SK-N-SH (cell line): ENCODE data around the gene CELF4. TPM values are rescaled to one million over a fixed set of nuclear protein-coding genes. Genes with fewer than 3 reads are reported as not detected.

Experiments
- CTCF ChIA-PET: fragments of 300-600, 350-600 bp; formaldehyde crosslinking; extraction: SDS; loops from one replicate; lab custom pipeline; 2021; lab: Yijun Ruan, JAX
- POLR2A ChIA-PET: fragments of 350-600 bp; sonication (Branson Sonifier 250); formaldehyde crosslinking; extraction: SDS; loops from one replicate; lab custom pipeline; 2020; ENCODE audit warnings: antibody characterized with exemption, inconsistent platforms; lab: Yijun Ruan, JAX
- DNase-seq: peaks from one replicate; pipeline ENCODE4 v3.0.0; 2012
- H2AFZ ChIP-seq: fragments of 200-600 bp; sonication (generic); 2 replicates; pipeline ENCODE4 v1.8.1; 2016; ENCODE audit warnings: antibody characterized with exemption, mild to moderate bottlenecking, low read depth
- H3F3A ChIP-seq: fragments of 200-600 bp; sonication (generic); replicated peaks from 2 replicates; pipeline ENCODE3; 2016; ENCODE audit warnings: antibody characterized with exemption, mild to moderate bottlenecking; ENCODE audit not compliant: insufficient read depth
- H3K27ac ChIP-seq, 2 experiments: fragments of 200-500 bp in 1 of 2; fragments of 200-600 bp in 1 of 2; sonication (Bioruptor generic) in 1 of 2; sonication (generic), shearing (Covaris generic) in 1 of 2; 2 replicates each; pipeline versions ENCODE4 v1.5.1 to v1.6.1; 2014 to 2016; ENCODE audit warnings: low read depth in 2 of 2, inconsistent platforms in 1 of 2, low read length in 1 of 2, mild to moderate bottlenecking in 1 of 2, mixed read lengths in 1 of 2
- H3K27me3 ChIP-seq: fragments of 200-600 bp; sonication (generic), shearing (Covaris generic); 2 replicates; pipeline ENCODE4 v1.6.1; 2016; ENCODE audit warnings: mixed run types; ENCODE audit not compliant: insufficient read depth
- H3K36me3 ChIP-seq, 2 experiments: fragments of 200-500 bp in 1 of 2; fragments of 200-600 bp in 1 of 2; sonication (Bioruptor generic) in 1 of 2; sonication (generic) in 1 of 2; replicated peaks in 1 of 2; 2 replicates each; pipeline versions ENCODE3 to v1.5.1; 2014 to 2016; ENCODE audit warnings: low read length in 1 of 2, mild to moderate bottlenecking in 1 of 2; ENCODE audit not compliant: insufficient read depth in 2 of 2, control insufficient read depth in 1 of 2
- H3K4me1 ChIP-seq, 2 experiments: fragments of 200-500 bp in 1 of 2; fragments of 200-600 bp in 1 of 2; sonication (Bioruptor generic) in 1 of 2; sonication (generic), shearing (Covaris generic) in 1 of 2; 2 replicates each; pipeline versions ENCODE4 v1.5.1 to v1.6.1; 2014 to 2016; ENCODE audit warnings: low read depth in 1 of 2, low read length in 1 of 2, mixed run types in 1 of 2; ENCODE audit not compliant: insufficient read depth in 2 of 2, control insufficient read depth in 1 of 2
- H3K4me2 ChIP-seq: fragments of 200-600 bp; sonication (generic), shearing (Covaris generic); 2 replicates; pipeline ENCODE4 v1.6.1; 2017; ENCODE audit warnings: mixed run types
- H3K4me3 ChIP-seq, 2 experiments: fragments of 200-500 bp in 1 of 2; fragments of 200-600 bp in 1 of 2; sonication (Bioruptor generic) in 1 of 2; sonication (generic), shearing (Covaris generic) in 1 of 2; 2 replicates each; pipeline versions ENCODE4 v1.5.1 to v1.8.1; 2014 to 2016; ENCODE audit warnings: low read depth in 2 of 2, inconsistent platforms in 1 of 2, low read length in 1 of 2, mild to moderate bottlenecking in 1 of 2, mixed read lengths in 1 of 2, moderate library complexity in 1 of 2
- H3K79me2 ChIP-seq: fragments of 200-600 bp; sonication (generic); 2 replicates; pipeline ENCODE4 v1.8.1; 2017; ENCODE audit warnings: mild to moderate bottlenecking; ENCODE audit not compliant: insufficient read depth
- H3K9ac ChIP-seq: fragments of 200-600 bp; sonication (generic); 2 replicates; pipeline ENCODE4 v1.6.1; 2017; ENCODE audit warnings: mixed run types
- H3K9me2 ChIP-seq: fragments of 200-600 bp; sonication (generic); 2 replicates; pipeline ENCODE4 v1.6.1; 2017; ENCODE audit warnings: mixed run types
- H3K9me3 ChIP-seq: fragments of 200-600 bp; sonication (generic); 2 replicates; pipeline ENCODE4 v1.6.1; 2017; ENCODE audit warnings: mixed run types, mild to moderate bottlenecking, moderate library complexity
- H4K20me1 ChIP-seq: fragments of 200-600 bp; sonication (generic); 2 replicates; pipeline ENCODE4 v1.6.1; 2017; ENCODE audit warnings: mild to moderate bottlenecking, mixed run types; ENCODE audit not compliant: insufficient read depth
- CHD2 ChIP-seq: fragments of 150-350 bp; IDR thresholded peaks from 2 replicates; pipeline ENCODE4 v1.6.1; 2018; ENCODE audit warnings: low read length; ENCODE audit not compliant: partially characterized antibody
- EP300 ChIP-seq, 2 experiments: IDR thresholded peaks; 2 replicates each; pipeline versions ENCODE4 v1.4.0 to v1.6.1; 2012; ENCODE audit warnings: borderline replicate concordance in 1 of 2, low read depth in 1 of 2, low read length in 1 of 2
- EZH2phosphoT487 ChIP-seq: fragments of 200-600 bp; sonication (generic); IDR thresholded peaks from 2 replicates; pipeline ENCODE4 v1.6.1; 2017; ENCODE audit warnings: low read depth, mixed run types, mild to moderate bottlenecking, antibody characterized with exemption, moderate library complexity, borderline replicate concordance
- FOSL2 ChIP-seq: IDR thresholded peaks from 2 replicates; pipeline ENCODE4 v1.4.0; 2012; ENCODE audit warnings: low read depth, mild to moderate bottlenecking, moderate library complexity, borderline replicate concordance
- FOXJ3 ChIP-seq: sonication (generic); formaldehyde crosslinking; IDR thresholded peaks from 2 replicates; pipeline ENCODE4 v1.5.1; 2020; ENCODE audit warnings: mild to moderate bottlenecking, missing genetic modification reagents
- FOXM1 ChIP-seq: IDR thresholded peaks from 2 replicates; pipeline ENCODE4 v1.4.0; 2012; ENCODE audit warnings: low read depth, mild to moderate bottlenecking
- MAX ChIP-seq: IDR thresholded peaks from 2 replicates; pipeline ENCODE4 v1.4.0; 2012; ENCODE audit warnings: low read depth
- MXI1 ChIP-seq: IDR thresholded peaks from 2 replicates; pipeline ENCODE4 v1.6.1; 2012; ENCODE audit warnings: mild to moderate bottlenecking, low read depth, low read length, improper control_type of control experiment
- NFIC ChIP-seq: IDR thresholded peaks from 2 replicates; pipeline ENCODE4 v1.4.0; 2012; ENCODE audit warnings: borderline replicate concordance
- POLR2AphosphoS5 ChIP-seq: IDR thresholded peaks from 2 replicates; pipeline ENCODE4 v1.6.1; 2012; ENCODE audit warnings: low read depth, low read length
- RCOR1 ChIP-seq: fragments of 150-350 bp; IDR thresholded peaks from 2 replicates; pipeline ENCODE4 v1.6.1; 2017; ENCODE audit warnings: antibody characterized with exemption, low read length
- REST ChIP-seq: IDR thresholded peaks from 2 replicates; pipeline ENCODE4 v1.6.1; 2012; ENCODE audit warnings: mild to moderate bottlenecking, low read depth, low read length, moderate library complexity
- RFX5 ChIP-seq: IDR thresholded peaks from 2 replicates; pipeline ENCODE4 v1.6.1; 2012; ENCODE audit warnings: mild to moderate bottlenecking, improper control_type of control experiment, low read length
- RXRA ChIP-seq: IDR thresholded peaks from 2 replicates; pipeline ENCODE4 v1.4.0; 2012; ENCODE audit warnings: low read depth, mild to moderate bottlenecking, borderline replicate concordance
- TAF1 ChIP-seq: IDR thresholded peaks from 2 replicates; pipeline ENCODE4 v1.6.1; 2012; ENCODE audit warnings: low read depth, mild to moderate bottlenecking, low read length, moderate library complexity, borderline replicate concordance
- YY1 ChIP-seq: IDR thresholded peaks from 2 replicates; pipeline ENCODE4 v1.4.0; 2012; ENCODE audit warnings: low read depth, mild to moderate bottlenecking
- ZBTB33 ChIP-seq: IDR thresholded peaks from 2 replicates; pipeline ENCODE4 v1.4.0; 2012; ENCODE audit warnings: low read depth, borderline replicate concordance
- WGBS: methylation state at CpG from one replicate; pipeline ENCODE4 v1.1.6; 2017; ENCODE audit warnings: low lambda C conversion rate; 5-methylcytosine and 5-hydroxymethylcytosine counted together
- polyA plus RNA-seq, 3 experiments: library from polyadenylated mRNA; depleted of rRNA; stranded (reverse); fragments of >200 nt; gene quantifications; 2 replicates each; pipeline ENCODE4 v1.2.3, GENCODE V29; 2012

The CELF4 gene
- polyA plus RNA-seq, 1 of the 3 experiments (the other 2 are of a cell fraction), result 0.26 TPM

- no peak for TF ChIP-seq ZBTB33
- TF ChIP-seq FOXJ3 (CRISPR knock-in tag), result no peak
- no peak for TF ChIP-seq MAX
- TF ChIP-seq MXI1, result no peak
- no peak for TF ChIP-seq TAF1
- TF ChIP-seq POLR2AphosphoS5, result no peak
- no peak for TF ChIP-seq EZH2phosphoT487
- TF ChIP-seq FOXM1, result no peak
- no peak for TF ChIP-seq NFIC
- TF ChIP-seq RCOR1, result no peak
- no peak for TF ChIP-seq FOSL2
- TF ChIP-seq CHD2, result no peak
- TF ChIP-seq REST, result no peak
- no peak for TF ChIP-seq YY1
- TF ChIP-seq EP300 (IDR thresholded peaks at IDR 0.05; ENCODE audit: borderline replicate concordance in 1 of 2, low read depth in 1 of 2, low read length in 1 of 2), result no peak
- no peak for TF ChIP-seq RXRA
- no peak for TF ChIP-seq RFX5
- H4K20me1 ChIP-seq, result no peaks in the 10 kb centered on the region
- ChIA-PET POLR2A (no interaction called here), CTCF (no interaction called here)
- H3K9me2 ChIP-seq, result no peaks in the 10 kb centered on the region
- WGBS, result 8% methylated on average over 1 of the region's 1 CpG
- H3K9me3 ChIP-seq, result no peaks in the 10 kb centered on the region
- no peak overlapping the region for H3K4me2 ChIP-seq
- H3K79me2 ChIP-seq, result no peaks in the 10 kb centered on the region
- no peaks in the 10 kb centered on the region for H3K27me3 ChIP-seq
- no peak overlapping the region; a peak in 1 of 4 replicates for H3K27ac ChIP-seq
- H3K9ac ChIP-seq, result no peak overlapping the region
- peaks cover 0 to 36% of the 10 kb centered on the region in 2 experiments; a peak in 1 of 4 replicates for H3K4me1 ChIP-seq
- H3K4me3 ChIP-seq, result no peak overlapping the region
- no peak for DNase-seq
- H2AFZ ChIP-seq, result no peak overlapping the region
- no peaks in the 10 kb centered on the region for H3K36me3 ChIP-seq
- no peaks in the 10 kb centered on the region for H3F3A ChIP-seq
Measured at GRCh38 chr18:37460604-37461003, 105.0 kb downstream of the CELF4 start.
